ENCODE data around the gene SIDT2.

- TF ChIP-seq CTCF (IDR thresholded peaks at IDR 0.05) (no peak), POLR2A (IDR thresholded peaks at IDR 0.05) (no peak)
These were observed 8.9 kb downstream of the SIDT2 start for GRCh38 chr11:117187428-117187798.

Data from testis (tissue), 2 donors.